SK-N-SH treated with all-trans-retinoic acid at 6 μM for 48 hours (cell line): ENCODE results near the gene PTGIS.
"Not testable (repeated sequence)": the region's sequence is repeated elsewhere in the genome, so short reads cannot be mapped to it uniquely, and the experiment has no call there.

Experiments
- ZC3H10 ChIP-seq: fragments of 250-450 bp; sonication (Bioruptor Pico); IDR thresholded peaks from 2 replicates; pipeline ENCODE4 v1.5.1; 2021; ENCODE audit warnings: mild to moderate bottlenecking, moderate library complexity
- TF ChIP-seq, protein P1 (sequence below): fragments of 250-450 bp; sonication (Bioruptor Pico); IDR thresholded peaks from 2 replicates; pipeline ENCODE4 v1.5.1; 2021; ENCODE audit warnings: mild to moderate bottlenecking, moderate library complexity
- TF ChIP-seq, protein P2 (sequence below): fragments of 250-450 bp; sonication (Bioruptor Pico); IDR thresholded peaks from 2 replicates; pipeline ENCODE4 v1.5.1; 2020; ENCODE audit warnings: low read depth, mild to moderate bottlenecking, moderate library complexity

GRCh38 chr20:49611539-49612126, 43.7 kb upstream of the PTGIS start:
- TF ChIP-seq, protein P1, sequence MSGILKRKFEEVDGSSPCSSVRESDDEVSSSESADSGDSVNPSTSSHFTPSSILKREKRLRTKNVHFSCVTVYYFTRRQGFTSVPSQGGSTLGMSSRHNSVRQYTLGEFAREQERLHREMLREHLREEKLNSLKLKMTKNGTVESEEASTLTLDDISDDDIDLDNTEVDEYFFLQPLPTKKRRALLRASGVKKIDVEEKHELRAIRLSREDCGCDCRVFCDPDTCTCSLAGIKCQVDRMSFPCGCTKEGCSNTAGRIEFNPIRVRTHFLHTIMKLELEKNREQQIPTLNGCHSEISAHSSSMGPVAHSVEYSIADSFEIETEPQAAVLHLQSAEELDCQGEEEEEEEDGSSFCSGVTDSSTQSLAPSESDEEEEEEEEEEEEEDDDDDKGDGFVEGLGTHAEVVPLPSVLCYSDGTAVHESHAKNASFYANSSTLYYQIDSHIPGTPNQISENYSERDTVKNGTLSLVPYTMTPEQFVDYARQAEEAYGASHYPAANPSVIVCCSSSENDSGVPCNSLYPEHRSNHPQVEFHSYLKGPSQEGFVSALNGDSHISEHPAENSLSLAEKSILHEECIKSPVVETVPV: not testable (repeated sequence)
- TF ChIP-seq, protein P2, sequence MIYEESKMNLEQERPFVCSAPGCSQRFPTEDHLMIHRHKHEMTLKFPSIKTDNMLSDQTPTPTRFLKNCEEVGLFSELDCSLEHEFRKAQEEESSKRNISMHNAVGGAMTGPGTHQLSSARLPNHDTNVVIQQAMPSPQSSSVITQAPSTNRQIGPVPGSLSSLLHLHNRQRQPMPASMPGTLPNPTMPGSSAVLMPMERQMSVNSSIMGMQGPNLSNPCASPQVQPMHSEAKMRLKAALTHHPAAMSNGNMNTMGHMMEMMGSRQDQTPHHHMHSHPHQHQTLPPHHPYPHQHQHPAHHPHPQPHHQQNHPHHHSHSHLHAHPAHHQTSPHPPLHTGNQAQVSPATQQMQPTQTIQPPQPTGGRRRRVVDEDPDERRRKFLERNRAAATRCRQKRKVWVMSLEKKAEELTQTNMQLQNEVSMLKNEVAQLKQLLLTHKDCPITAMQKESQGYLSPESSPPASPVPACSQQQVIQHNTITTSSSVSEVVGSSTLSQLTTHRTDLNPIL (CRISPR knock-in tag): not testable (repeated sequence)
- not testable (repeated sequence) for TF ChIP-seq ZC3H10 (CRISPR knock-in tag)
